KMS-11 (cell line): ENCODE data around the gene NODAL.

Experiments used
- H2AFZ ChIP-seq: fragments of 200-600 bp; sonication (generic); 2 replicates; pipeline ENCODE4 v1.6.1; 2016; ENCODE audit warnings: antibody characterized with exemption, mixed run types, low read depth
- H3K27ac ChIP-seq: fragments of 200-600 bp; sonication (generic); 2 replicates; pipeline ENCODE4 v1.6.1; 2016; ENCODE audit warnings: mild to moderate bottlenecking, mixed run types
- H3K27me3 ChIP-seq: fragments of 200-600 bp; sonication (generic); 2 replicates; pipeline ENCODE4 v1.6.1; 2017; ENCODE audit warnings: mild to moderate bottlenecking, low read depth, mixed run types, moderate library complexity; ENCODE audit not compliant: insufficient read depth
- H3K36me3 ChIP-seq: fragments of 200-600 bp; sonication (generic); 2 replicates; pipeline ENCODE4 v1.6.1; 2017; ENCODE audit warnings: mild to moderate bottlenecking, mixed run types; ENCODE audit not compliant: insufficient read depth
- H3K4me1 ChIP-seq: fragments of 200-600 bp; sonication (generic); 2 replicates; pipeline ENCODE4 v1.6.1; 2016; ENCODE audit warnings: mild to moderate bottlenecking, low read depth, mixed run types; ENCODE audit not compliant: poor library complexity, severe bottlenecking
- H3K4me2 ChIP-seq: fragments of 200-600 bp; sonication (generic); 2 replicates; pipeline ENCODE4 v1.7.0; 2016; ENCODE audit warnings: mild to moderate bottlenecking, mixed run types
- H3K4me3 ChIP-seq: fragments of 200-600 bp; sonication (generic); IDR thresholded peaks from 2 replicates; pipeline ENCODE4 v1.6.1; 2017; ENCODE audit warnings: low read depth, low read length, mixed read lengths; ENCODE audit not compliant: insufficient read depth
- H3K79me2 ChIP-seq: fragments of 200-600 bp; sonication (generic); 2 replicates; pipeline ENCODE4 v1.6.1; 2016; ENCODE audit warnings: low read depth, mixed run types; ENCODE audit not compliant: insufficient read depth
- H3K9ac ChIP-seq: fragments of 200-600 bp; sonication (generic); 2 replicates; pipeline ENCODE4 v1.6.1; 2016; ENCODE audit warnings: mild to moderate bottlenecking, mixed run types
- H4K20me1 ChIP-seq: fragments of 200-600 bp; sonication (generic); 2 replicates; pipeline ENCODE4 v1.6.1; 2016; ENCODE audit warnings: mild to moderate bottlenecking, mixed run types; ENCODE audit not compliant: insufficient read depth
- TF ChIP-seq, protein P1 (sequence below): fragments of 200-600 bp; sonication (generic); conservative IDR thresholded peaks from 2 replicates; pipeline ENCODE4 v1.6.1; 2017; ENCODE audit warnings: low read depth, mild to moderate bottlenecking, antibody characterized with exemption, low read length, moderate library complexity, mixed read lengths

Gene NODAL

DNA sequence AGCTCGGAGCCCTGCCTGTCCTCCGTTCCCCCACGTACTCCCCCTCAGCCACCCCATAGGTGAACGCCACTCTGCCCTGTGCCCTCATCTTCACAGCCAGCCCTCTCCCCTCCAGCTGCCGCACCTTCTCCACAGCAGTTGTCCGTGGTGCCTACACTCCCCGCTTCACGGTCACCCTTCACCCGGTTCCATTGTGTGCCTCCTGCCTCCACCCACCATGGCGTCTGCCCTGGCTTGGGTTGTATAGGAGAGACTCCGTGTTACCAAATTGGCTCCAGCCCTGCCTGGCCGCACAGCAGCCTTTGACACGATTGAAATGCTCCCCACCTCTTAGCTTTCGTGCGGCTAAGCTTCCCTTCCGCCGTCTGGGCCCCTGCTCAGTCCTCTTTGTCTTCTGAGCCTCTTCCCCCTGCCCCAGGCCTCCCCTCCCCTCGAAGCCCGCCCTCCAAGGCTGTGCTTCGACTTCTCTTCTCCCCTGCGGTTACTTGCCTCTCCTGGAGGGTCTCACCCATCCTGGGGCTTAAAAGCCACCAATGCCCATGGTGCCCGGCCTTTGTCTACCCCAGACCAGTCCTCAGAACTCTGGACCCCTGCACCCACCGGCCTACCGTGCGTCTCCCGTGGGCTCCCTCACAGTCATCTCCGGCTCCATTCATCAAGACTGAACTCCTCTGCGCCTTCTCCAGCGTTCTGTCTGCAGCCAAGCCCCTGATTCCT is 18.5 kb upstream of the NODAL start:
- no peaks in the 10 kb centered on the region for H3K27me3 ChIP-seq

DNA sequence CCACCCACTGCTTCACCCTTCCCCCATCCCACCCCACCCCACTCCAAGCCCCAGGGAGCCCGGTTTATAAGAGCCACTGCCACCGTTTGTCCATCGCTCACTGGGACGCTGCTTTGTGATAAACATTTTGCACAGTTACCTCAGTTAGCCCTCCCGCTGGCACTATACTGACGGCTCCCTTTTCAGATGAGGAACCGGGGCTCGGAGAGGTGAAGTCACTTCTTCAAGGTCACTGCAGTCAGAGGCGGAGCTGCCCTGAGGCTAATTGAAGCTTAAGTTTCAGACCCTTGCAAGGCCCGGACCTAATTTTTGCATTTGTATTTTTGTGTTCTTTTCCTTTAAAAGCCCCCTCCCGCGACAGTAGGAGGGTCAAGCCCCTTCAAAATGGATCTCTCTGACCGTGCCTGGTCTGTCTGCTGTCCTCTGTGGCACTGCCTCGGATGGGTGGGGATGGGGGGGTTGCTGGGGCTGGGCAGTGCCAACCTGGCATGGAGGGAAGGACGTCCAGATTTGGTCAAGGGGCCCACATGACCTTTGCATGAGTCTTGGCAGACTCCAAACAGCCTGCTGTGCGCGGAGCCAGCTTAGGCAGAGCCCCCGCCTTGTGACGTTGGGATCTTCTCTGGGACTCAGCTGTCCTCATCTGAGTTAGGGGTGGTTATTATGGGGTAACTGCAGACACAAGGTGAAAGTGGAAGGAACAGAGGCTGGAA is 17.7 kb upstream of the NODAL start:
- Histone ChIP-seq H3K27ac (no peak overlapping the region), H4K20me1 (no peaks in the 10 kb centered on the region), H3K27me3 (no peaks in the 10 kb centered on the region), H3K4me3 (no peak overlapping the region), H3K79me2 (no peaks in the 10 kb centered on the region), H3K36me3 (no peaks in the 10 kb centered on the region), H3K4me1 (no peaks in the 10 kb centered on the region), H3K4me2 (no peak overlapping the region), H3K9ac (no peak overlapping the region), H2AFZ (no peak overlapping the region)
- TF ChIP-seq, protein P1, sequence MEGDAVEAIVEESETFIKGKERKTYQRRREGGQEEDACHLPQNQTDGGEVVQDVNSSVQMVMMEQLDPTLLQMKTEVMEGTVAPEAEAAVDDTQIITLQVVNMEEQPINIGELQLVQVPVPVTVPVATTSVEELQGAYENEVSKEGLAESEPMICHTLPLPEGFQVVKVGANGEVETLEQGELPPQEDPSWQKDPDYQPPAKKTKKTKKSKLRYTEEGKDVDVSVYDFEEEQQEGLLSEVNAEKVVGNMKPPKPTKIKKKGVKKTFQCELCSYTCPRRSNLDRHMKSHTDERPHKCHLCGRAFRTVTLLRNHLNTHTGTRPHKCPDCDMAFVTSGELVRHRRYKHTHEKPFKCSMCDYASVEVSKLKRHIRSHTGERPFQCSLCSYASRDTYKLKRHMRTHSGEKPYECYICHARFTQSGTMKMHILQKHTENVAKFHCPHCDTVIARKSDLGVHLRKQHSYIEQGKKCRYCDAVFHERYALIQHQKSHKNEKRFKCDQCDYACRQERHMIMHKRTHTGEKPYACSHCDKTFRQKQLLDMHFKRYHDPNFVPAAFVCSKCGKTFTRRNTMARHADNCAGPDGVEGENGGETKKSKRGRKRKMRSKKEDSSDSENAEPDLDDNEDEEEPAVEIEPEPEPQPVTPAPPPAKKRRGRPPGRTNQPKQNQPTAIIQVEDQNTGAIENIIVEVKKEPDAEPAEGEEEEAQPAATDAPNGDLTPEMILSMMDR = no peak

More for the DNA sequence above, 18.5 kb upstream of the NODAL start:
- H4K20me1 ChIP-seq = no peaks in the 10 kb centered on the region
- H3K36me3 ChIP-seq = no peaks in the 10 kb centered on the region
- no peak overlapping the region for H2AFZ ChIP-seq
- no peak overlapping the region for H3K4me2 ChIP-seq
- TF ChIP-seq, protein P1 = no peak
- no peak overlapping the region for H3K4me3 ChIP-seq
- no peak overlapping the region for H3K9ac ChIP-seq
- no peaks in the 10 kb centered on the region for H3K79me2 ChIP-seq
- H3K27ac ChIP-seq = no peak overlapping the region
- H3K4me1 ChIP-seq = no peaks in the 10 kb centered on the region

DNA sequence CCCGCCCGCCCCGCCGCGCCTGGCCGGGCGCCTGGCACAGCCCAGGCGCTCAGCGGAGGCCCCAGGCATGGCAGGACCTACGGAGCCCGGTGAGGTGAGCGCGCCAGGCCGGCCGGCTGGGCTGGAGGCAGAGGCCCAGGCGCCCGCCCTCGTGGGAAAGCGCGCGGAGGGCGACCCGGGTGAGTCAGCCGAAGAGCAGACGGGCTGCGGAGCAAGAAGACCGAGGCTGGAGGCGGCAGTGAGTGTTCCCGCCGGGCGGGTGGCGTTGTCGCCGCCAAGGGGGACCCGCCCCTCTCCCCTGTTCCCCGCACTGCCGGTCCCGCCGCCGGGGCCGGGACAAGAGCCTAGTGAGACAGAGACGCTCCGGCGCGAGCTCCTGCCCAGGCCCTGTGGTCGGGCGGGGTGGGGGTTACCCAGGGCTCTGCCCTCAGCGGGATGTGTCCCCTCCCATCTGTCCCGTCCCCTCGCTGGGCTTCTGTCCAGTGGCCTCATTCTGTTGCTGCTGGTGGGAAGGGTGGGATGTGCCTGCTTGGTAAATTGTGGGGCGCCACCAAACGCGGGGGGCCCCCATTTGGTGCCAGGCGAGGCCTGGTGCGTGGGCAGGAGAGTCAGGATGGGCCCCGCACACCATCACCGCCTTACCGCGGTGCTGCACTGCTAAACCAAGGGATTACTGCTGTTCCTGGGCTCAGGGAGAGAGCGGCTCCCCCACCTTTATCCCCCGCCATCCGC is 17.0 kb upstream of the NODAL start:
- Histone ChIP-seq H3K27me3 (no peaks in the 10 kb centered on the region), H3K79me2 (no peaks in the 10 kb centered on the region), H3K36me3 (no peaks in the 10 kb centered on the region), H3K27ac (no peak overlapping the region), H3K4me3 (no peak overlapping the region), H3K4me2 (no peak overlapping the region), H2AFZ (no peak overlapping the region), H4K20me1 (no peaks in the 10 kb centered on the region), H3K4me1 (no peaks in the 10 kb centered on the region), H3K9ac (no peak overlapping the region)
- TF ChIP-seq, protein P1 = no peak

DNA sequence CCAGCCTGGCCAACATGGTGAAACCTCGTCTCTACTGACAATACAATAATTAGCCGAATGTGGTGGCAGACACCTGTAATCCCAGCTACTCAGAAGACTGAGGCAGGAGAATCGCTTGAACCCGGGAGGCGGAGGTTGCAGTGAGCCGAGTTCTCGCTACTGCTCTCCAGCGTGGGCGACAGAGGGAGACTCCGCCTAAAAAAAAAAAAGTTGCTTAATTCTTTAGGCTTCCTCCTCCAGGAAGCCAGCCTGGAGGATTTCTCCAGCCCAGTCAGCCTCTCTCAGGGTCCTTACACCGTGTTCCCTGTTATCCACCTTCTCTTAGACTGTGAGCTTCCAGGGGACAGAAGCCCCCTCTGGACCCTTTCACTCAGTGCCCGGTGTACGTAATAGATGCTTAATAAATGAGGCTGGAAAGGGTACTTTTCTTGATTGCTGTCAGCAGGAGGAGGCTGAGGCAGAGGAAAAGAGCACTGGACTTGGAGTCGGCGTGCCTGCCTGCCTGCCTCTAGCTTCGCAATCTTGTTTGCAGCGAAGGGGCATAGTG is 16.4 kb upstream of the NODAL start:
- H3K9ac ChIP-seq = no peak overlapping the region

More for the DNA sequence above, 16.4 kb upstream of the NODAL start:
- Histone ChIP-seq H3K4me3 (no peak overlapping the region), H3K27ac (no peak overlapping the region), H3K4me1 (no peaks in the 10 kb centered on the region), H4K20me1 (no peaks in the 10 kb centered on the region), H3K4me2 (no peak overlapping the region), H3K79me2 (no peaks in the 10 kb centered on the region), H3K27me3 (no peaks in the 10 kb centered on the region), H3K36me3 (no peaks in the 10 kb centered on the region), H2AFZ (no peak overlapping the region)
- TF ChIP-seq, protein P1 = no peak
